HG02759 (cell line): ENCODE results near the gene PTK6.
"Not testable (repeated sequence)": the region's sequence is repeated elsewhere in the genome, so short reads cannot be mapped to it uniquely, and the experiment has no call there.

Experiments used
- ATAC-seq: cut with Tn5 transposase; IDR thresholded peaks from one replicate; pipeline ENCODE4 v1.9.1; 2021; ENCODE audit warnings: mild to moderate bottlenecking, moderate library complexity; ENCODE audit not compliant: unreplicated experiment

PTK6 gene

GRCh38 chr20:63517376-63518309 is 19.5 kb downstream of the PTK6 start:
- no peak for ATAC-seq

GRCh38 chr20:63514520-63514919 is 22.7 kb downstream of the PTK6 start:
- ATAC-seq = not testable (repeated sequence)

DNA sequence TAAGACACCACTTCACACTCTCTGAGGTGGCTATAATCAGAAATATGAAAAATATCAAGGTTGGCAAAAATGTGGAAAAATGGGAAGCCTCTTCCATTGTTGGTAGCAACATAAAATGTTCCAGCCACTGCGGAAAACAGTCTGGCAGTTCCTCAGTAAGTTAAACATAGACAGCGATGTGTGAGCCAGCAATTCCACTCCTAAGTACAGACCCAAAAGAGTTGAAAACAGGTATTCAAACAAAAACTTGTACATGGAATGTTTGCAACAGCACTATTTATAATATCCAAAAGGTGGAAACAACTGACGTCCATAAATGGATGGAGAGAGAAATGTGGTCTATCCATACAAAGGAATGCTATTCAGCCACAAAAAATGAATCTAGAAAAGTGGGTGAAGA is 24.0 kb downstream of the PTK6 start:
- ATAC-seq = no peak

GRCh38 chr20:63509088-63509564 is 28.1 kb downstream of the PTK6 start:
- no peak for ATAC-seq

DNA sequence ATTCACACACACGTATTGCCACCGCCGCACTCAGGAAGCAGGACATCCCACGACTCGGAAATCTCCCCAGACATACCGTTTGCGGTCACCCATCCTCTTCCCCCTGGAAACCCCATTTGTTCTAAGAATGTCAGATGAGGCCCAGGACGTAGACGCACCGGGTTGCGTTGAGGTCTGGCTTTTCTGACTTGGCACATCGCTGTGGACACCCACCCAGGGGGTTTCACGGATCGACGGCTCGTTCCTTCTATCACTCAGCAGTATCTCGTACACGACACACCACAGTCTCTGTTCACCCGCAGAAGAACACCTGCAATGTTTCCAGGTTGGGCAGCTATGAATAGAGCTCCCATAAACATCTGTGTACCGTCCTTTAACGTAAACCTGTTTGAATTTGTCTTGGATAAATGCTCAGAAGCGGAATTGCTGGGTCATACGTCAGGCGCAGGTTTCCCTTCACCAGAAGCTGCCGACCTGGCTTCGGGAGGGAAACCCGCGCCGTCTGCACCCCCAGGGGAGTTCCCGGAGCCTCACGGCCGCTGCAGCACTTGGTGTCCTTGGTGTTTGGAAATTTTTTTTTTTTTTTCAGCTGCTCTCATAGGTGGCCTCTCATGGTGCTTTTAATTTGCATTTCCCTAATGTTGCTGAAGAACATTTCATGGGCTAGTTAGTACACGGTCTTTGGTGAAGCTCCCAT is 29.0 kb downstream of the PTK6 start:
- no peak for ATAC-seq

GRCh38 chr20:63507083-63507743 is 30.0 kb downstream of the PTK6 start:
- ATAC-seq = no peak

GRCh38 chr20:63505723-63506122 is 31.5 kb downstream of the PTK6 start:
- ATAC-seq = no peak

DNA sequence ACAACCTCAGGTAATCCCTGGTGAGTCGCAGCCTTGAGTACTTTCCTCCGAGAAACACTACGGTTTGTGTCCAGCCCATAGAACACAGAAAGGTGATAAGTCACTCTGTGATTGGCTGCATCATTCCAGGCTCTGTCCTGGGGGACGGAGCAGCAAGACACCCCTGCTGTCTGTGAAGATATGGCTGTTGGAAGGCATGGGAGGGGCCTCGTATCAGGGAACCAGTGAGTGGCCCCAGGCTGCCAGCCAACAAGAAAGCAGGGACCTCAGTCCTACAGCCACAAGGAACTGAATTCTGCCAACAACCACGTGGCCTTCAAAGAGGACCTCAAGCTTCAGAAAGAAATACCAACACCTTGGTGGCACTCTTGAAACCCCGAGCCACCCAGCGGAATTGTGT is 31.9 kb downstream of the PTK6 start:
- no peak for ATAC-seq

GRCh38 chr20:63504642-63505041 is 32.5 kb downstream of the PTK6 start:
- ATAC-seq = no peak

GRCh38 chr20:63503524-63503923 is 33.7 kb downstream of the PTK6 start:
- ATAC-seq = no peak

GRCh38 chr20:63502671-63503172 is 34.5 kb downstream of the PTK6 start:
- ATAC-seq = no peak

GRCh38 chr20:63501818-63502670 is 35.1 kb downstream of the PTK6 start:
- ATAC-seq = no peak

- no peak for ATAC-seq
These were observed 36.0 kb downstream of the PTK6 start for GRCh38 chr20:63500902-63501817.

DNA sequence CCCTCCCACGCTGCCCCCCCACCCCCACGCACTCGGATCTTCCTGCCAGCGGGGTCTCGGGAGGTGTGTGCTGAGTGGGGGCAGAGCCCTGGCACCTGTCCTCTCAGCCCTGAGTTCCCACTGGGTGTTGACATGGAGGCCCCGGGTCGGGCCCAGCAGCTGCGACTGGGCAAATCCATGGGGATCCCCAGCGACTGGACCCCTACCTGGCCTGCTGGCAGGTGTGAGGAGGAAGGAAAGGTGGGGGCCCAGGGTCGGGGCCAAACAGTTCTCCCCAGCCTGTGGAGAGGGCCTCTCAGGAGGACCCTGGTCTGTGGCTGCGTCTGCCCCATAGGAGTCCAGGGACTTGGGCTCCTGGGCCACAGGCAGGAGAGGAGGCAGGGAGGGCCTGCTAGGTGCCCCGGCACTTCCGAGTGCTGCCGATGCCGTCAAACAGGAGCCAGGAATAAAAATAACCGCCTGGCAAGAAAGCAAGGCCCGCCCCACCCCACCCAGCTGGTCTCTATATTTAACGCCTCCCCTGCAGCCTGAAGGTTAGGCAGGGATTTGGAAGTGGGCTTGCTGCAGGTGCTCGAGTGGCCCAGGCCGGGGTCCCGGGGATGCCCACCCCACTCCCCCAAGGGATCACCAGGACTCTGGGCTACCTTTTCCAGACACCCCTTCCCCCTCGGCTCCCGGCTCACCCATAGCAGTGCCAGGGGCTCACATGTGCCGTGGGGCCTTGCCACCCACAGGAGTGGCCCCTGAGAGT is 36.9 kb downstream of the PTK6 start:
- ATAC-seq = no peak

- ATAC-seq = no peak
These were observed 37.7 kb downstream of the PTK6 start for GRCh38 chr20:63499338-63499969.

GRCh38 chr20:63498960-63499337 is 38.2 kb downstream of the PTK6 start, which contains the start of gene EEF1A2:
Gene EEF1A2 (minus strand): TSS chr20:63499083. CDS start chr20:63497763, 1,320 bp downstream.
- no peak for ATAC-seq

DNA sequence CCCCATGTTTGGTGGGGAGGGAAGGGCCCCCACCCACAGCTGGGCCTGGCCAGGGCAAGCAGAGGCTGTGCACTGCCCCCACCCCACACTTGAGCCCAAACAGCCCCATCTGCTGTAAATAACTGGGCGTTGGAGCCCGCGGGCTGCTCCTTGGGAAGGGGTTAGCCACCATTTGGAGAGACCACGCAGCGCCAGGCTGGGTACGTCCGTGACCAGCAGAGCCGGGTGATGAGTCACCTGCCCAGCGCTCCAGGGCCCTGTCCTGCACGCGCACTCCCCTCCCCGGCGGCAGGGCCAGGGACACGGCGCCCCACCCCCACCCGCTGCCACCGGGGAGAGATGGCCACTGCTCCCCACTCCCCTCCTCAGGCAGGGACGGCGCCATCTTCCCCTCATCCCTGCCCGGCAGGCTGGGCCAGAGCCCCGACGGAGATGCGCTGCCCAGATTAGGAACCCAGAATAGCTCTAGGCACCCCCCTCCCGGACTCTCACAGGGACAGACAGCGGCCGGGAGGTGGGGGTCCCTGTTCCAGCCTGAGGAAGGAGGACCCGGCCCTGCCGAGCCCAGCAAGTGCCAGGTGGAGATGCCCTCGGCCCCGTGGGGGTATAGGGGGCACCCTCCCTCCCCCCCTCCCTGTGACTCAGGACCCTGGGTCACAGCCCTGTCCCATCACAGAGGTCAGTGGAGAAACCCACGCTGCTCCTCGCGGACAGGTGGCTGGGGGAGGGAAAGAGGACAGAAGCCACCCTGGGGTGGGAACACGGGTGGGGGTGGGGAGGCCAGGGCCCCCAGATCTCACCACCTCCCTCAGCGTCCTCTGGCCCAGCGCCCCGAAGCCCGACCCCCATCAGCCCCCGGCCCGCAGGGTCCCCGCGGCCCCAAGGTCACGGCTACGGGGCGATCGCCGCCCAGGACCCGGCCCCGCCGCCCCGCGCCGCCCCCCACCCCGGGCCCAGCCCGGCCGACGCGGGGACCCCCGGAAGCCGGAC is 38.9 kb downstream of the PTK6 start:
- no peak for ATAC-seq
